ENCODE data around the gene CRELD1. TPM values are rescaled to one million over a fixed set of nuclear protein-coding genes. Genes with fewer than 3 reads are reported as not detected.

Gene CRELD1
- total RNA-seq, 1 experiment from 2014 or later, result 18.7 TPM

DNA sequence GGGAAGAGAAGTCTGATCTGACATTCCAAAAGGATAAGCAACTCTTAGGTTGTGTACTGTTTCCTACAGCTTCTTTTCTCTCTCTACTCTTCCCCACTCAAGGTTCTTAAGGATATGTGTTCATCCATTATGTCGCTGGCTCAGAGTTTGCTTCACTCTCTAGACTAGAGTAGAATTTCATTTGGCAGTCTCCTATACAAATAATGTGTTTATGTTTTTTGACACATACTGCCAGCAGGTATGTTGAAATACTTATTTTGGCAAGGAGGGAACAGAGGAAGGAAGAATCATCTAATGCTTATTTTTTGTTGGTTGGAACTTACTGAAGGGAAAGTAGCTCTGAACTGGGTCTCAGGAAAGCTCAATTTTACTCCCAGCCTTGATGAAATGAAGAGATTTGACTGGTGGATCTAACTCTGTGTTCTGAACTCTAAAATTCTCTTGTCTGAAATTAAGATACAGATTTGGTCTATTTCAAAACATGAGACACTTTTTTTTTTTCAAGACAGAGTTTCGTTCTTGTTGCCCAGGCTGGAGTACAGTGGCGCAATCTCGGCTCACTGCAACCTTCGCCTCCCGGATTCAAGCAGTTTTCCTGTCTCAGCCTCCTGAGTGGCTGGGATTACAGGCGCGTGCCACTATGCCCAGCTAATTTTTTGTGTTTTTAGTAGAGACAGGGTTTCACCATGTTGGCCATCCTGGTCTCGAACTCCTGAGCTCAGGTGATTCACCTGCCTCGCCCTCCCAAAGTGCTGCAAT is 60.6 kb downstream of the CRELD1 start (continued):
- TF ChIP-seq ZFX (IDR thresholded peaks at IDR 0.05), result no peak
- no peak for TF ChIP-seq POLR2AphosphoS5 (IDR thresholded peaks at IDR 0.05; ENCODE audit: low read depth, low read length)
- TF ChIP-seq FOSL1 (IDR thresholded peaks at IDR 0.05; ENCODE audit: low read depth), result no peak
- no peak for TF ChIP-seq ELF1 (IDR thresholded peaks at IDR 0.05; ENCODE audit: borderline replicate concordance, low read depth)

Other genes starting within 250 kb of the CRELD1 start
- 0.98 TPM for gene CPNE9, start 230.0 kb upstream of the CRELD1 start, total RNA-seq (2021; ENCODE audit: unreplicated experiment)
- gene BRPF1, start 202.1 kb upstream of the CRELD1 start, total RNA-seq (2021; ENCODE audit: unreplicated experiment), result 23.6 TPM
- gene OGG1, start 183.9 kb upstream of the CRELD1 start, total RNA-seq (2021; ENCODE audit: unreplicated experiment), result 16.3 TPM
- gene CAMK1, start 163.9 kb upstream of the CRELD1 start, total RNA-seq (2021; ENCODE audit: unreplicated experiment), result 19.7 TPM
- 72.0 TPM for gene TADA3, start 141.4 kb upstream of the CRELD1 start, total RNA-seq (2021; ENCODE audit: unreplicated experiment)
- 110 TPM for gene ARPC4, start 140.8 kb upstream of the CRELD1 start, total RNA-seq (2021; ENCODE audit: unreplicated experiment)
- gene TTLL3, start 123.6 kb upstream of the CRELD1 start, total RNA-seq (2021; ENCODE audit: unreplicated experiment), result 40.3 TPM
- 58.0 TPM for gene RPUSD3, start 89.8 kb upstream of the CRELD1 start, total RNA-seq (2021; ENCODE audit: unreplicated experiment)
- not detected for gene CIDEC, start 53.6 kb upstream of the CRELD1 start, total RNA-seq (2021; ENCODE audit: unreplicated experiment)
- 33.4 TPM for gene JAGN1, start 43.2 kb upstream of the CRELD1 start, total RNA-seq (2021; ENCODE audit: unreplicated experiment)
- 14.3 TPM for gene IL17RE, start 31.0 kb upstream of the CRELD1 start, total RNA-seq (2021; ENCODE audit: unreplicated experiment)
- gene IL17RC, start 16.7 kb upstream of the CRELD1 start, total RNA-seq (2021; ENCODE audit: unreplicated experiment), result 17.6 TPM
- gene PRRT3, start 18.6 kb downstream of the CRELD1 start, total RNA-seq (2021; ENCODE audit: unreplicated experiment), result 0.96 TPM
- gene EMC3, start 53.0 kb downstream of the CRELD1 start, total RNA-seq (2021; ENCODE audit: unreplicated experiment), result 12.4 TPM
- gene FANCD2, start 92.6 kb downstream of the CRELD1 start, total RNA-seq (2021; ENCODE audit: unreplicated experiment), result 50.0 TPM
- gene FANCD2OS, start 174.4 kb downstream of the CRELD1 start, total RNA-seq (2021; ENCODE audit: unreplicated experiment), result not detected
- 93.4 TPM for gene BRK1, start 181.8 kb downstream of the CRELD1 start, total RNA-seq (2021; ENCODE audit: unreplicated experiment)
- gene VHL, start 207.9 kb downstream of the CRELD1 start, total RNA-seq (2021; ENCODE audit: unreplicated experiment), result 56.1 TPM
- gene IRAK2, start 231.1 kb downstream of the CRELD1 start, total RNA-seq (2021; ENCODE audit: unreplicated experiment), result 3.6 TPM

All from HCT116 (cell line).